Right atrium auricular region (tissue), 2 donors: ENCODE data around the gene AGBL4. TPM values are rescaled to one million over a fixed set of nuclear protein-coding genes. Genes with fewer than 3 reads are reported as not detected.

Experiments
- DNase-seq: peaks from one replicate; pipeline ENCODE4 v3.0.0-alpha.2; 2019; ENCODE audit warnings: low spot score
- H3K27ac ChIP-seq, 2 donors: fragments of 200-600 bp; sonication (generic); 1 replicate in 1 of 2; 2 replicates in 1 of 2; pipeline ENCODE4 v1.5.1; 2016 to 2019
- H3K27me3 ChIP-seq, 2 donors: fragments of 200-600 bp; sonication (generic); one replicate each; pipeline versions ENCODE4 v1.5.1 to v1.6.0; 2017 to 2019
- H3K36me3 ChIP-seq: fragments of 200-600 bp; sonication (generic); one replicate; pipeline ENCODE4 v1.5.1; 2016
- H3K4me1 ChIP-seq, 2 donors: fragments of 200-600 bp; sonication (generic); one replicate each; pipeline versions ENCODE4 v1.5.1 to v1.6.0; 2017 to 2019
- H3K4me3 ChIP-seq, 2 donors: fragments of 200-600 bp; sonication (generic); 1 replicate in 1 of 2; 2 replicates in 1 of 2; pipeline ENCODE4 v1.5.1; 2017 to 2019; ENCODE audit warnings: mild to moderate bottlenecking in 1 of 2, moderate library complexity in 1 of 2
- H3K9me3 ChIP-seq, 2 donors: fragments of 200-600 bp; sonication (generic); one replicate each; pipeline ENCODE4 v1.5.1; 2019
- total RNA-seq, 2 donors: library from RNA; depleted of rRNA; stranded (reverse); fragments of >200 nt; gene quantifications; one replicate each; pipeline ENCODE4 v1.1.0, GENCODE V29; 2016
- TF ChIP-seq, protein P1 (sequence below), 2 donors: fragments of 200-600 bp; sonication (generic); IDR thresholded peaks; one replicate each; pipeline ENCODE4 v1.5.1; 2019; ENCODE audit warnings: antibody characterized with exemption in 2 of 2

The AGBL4 gene
- total RNA-seq, 2 donors from 2014 or later = 0.94 to 1.7 TPM

DNA sequence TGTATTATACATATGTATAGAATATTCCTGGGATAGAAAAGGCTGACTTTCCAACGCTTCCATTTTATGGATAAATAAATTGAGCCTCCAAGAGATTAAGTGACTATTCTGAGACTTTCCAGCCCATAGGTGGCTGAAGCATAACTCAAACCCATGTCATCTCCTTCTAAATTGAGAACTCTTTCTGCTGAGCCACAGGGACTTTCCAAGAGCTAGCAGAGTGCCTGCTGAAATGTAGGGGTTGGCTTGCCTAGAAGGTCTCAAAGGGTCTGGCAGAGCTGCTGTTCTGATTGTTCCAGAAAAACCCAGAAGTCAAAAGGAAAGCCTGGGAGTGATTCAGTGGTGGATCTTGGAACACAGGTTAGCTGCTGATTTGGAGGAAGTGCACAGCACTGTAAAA is 1100.6 kb downstream of the AGBL4 start:
- no peaks in the 10 kb centered on the region for H3K27me3 ChIP-seq
- H3K9me3 ChIP-seq = no peaks in the 10 kb centered on the region
- no peak overlapping the region for H3K4me3 ChIP-seq
- H3K4me1 ChIP-seq = no peaks in the 10 kb centered on the region
- H3K36me3 ChIP-seq = no peaks in the 10 kb centered on the region
- no peak for DNase-seq
- H3K27ac ChIP-seq = no peak overlapping the region
- TF ChIP-seq, protein P1, sequence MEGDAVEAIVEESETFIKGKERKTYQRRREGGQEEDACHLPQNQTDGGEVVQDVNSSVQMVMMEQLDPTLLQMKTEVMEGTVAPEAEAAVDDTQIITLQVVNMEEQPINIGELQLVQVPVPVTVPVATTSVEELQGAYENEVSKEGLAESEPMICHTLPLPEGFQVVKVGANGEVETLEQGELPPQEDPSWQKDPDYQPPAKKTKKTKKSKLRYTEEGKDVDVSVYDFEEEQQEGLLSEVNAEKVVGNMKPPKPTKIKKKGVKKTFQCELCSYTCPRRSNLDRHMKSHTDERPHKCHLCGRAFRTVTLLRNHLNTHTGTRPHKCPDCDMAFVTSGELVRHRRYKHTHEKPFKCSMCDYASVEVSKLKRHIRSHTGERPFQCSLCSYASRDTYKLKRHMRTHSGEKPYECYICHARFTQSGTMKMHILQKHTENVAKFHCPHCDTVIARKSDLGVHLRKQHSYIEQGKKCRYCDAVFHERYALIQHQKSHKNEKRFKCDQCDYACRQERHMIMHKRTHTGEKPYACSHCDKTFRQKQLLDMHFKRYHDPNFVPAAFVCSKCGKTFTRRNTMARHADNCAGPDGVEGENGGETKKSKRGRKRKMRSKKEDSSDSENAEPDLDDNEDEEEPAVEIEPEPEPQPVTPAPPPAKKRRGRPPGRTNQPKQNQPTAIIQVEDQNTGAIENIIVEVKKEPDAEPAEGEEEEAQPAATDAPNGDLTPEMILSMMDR (IDR thresholded peaks at IDR 0.05) = no peak

DNA sequence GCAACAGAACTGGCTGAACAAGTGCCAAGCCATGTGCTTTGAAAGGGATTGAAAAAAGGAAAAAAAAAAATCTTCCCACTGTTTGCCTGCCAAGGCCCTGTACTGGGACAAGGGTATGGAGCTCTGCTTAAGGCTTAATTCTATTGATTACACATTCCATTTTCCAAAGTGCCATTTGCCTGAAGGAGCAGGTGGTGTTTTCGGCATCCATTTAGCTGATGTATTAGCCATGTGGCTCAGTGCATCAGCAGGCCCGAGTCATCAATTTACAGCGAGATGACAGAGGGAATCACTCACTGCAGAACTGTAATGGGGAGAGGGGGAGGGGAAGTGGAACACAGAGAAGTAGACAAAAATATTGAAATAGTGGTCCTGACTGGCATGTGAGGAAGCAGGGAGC is 1102.9 kb downstream of the AGBL4 start:
- H3K36me3 ChIP-seq = no peaks in the 10 kb centered on the region
- no peak overlapping the region for H3K27ac ChIP-seq
- no peaks in the 10 kb centered on the region for H3K4me1 ChIP-seq
- H3K27me3 ChIP-seq = no peaks in the 10 kb centered on the region
- no peak overlapping the region for H3K4me3 ChIP-seq
- DNase-seq = no peak
- H3K9me3 ChIP-seq = no peaks in the 10 kb centered on the region
- TF ChIP-seq, protein P1 (IDR thresholded peaks at IDR 0.05) = no peak

DNA sequence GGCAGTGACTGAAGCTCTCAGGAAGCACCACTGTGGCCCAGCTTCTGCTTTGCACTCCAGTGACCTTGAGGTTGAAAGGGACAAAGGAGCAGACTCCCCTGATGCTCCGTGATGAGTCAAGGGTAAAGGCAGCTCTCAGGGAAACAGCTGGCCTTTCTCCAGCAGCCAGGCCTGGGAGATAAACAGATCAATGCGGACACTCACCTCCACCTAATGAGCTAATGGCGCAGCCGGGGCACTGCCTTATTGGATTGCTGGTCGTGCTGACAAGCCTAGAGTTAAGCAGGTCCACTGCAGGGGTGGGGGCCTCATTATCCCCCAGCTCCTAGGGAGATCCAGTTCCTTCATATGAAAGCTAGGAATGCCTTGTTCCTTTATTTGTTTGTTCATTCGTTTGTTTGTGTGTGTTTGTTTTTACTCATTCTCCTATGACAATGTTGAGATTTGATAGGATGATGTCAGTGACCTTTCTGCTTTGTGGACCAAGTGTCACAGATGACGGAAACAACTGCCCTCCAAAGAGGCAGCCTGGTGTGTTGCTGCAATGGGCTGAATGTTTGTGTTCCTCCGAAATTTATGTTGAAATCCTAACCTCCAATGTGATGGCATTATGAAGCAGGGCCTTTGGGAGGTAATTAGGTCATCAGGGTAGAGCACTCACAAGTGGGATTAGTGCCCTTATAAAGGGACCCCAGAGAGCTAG is 1105.7 kb downstream of the AGBL4 start:
- TF ChIP-seq, protein P1 (IDR thresholded peaks at IDR 0.05) = no peak
- H3K36me3 ChIP-seq = no peaks in the 10 kb centered on the region
- no peak overlapping the region for H3K27ac ChIP-seq

DNA sequence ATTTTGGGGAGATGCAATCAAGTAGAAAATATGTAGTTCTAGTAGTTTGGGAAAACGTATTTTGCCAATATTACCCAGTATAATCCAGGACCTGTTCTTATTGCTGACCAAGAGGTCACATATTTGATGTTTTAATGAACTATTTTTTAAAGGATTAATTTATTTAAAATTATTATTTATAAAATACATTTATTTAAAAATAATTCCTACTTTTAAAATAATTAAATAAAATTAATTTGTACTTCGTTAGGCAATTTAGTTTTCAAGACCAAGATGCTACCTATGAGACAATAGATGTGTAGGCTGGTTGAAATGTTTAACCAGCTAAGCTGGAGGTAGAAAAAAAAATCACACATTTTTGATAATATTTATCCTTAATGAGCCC is 1106.7 kb downstream of the AGBL4 start:
- H3K27me3 ChIP-seq = no peaks in the 10 kb centered on the region
- no peaks in the 10 kb centered on the region for H3K36me3 ChIP-seq
- no peak overlapping the region for H3K27ac ChIP-seq
- no peaks in the 10 kb centered on the region for H3K4me1 ChIP-seq
- no peak overlapping the region for H3K4me3 ChIP-seq
- no peak for DNase-seq
- no peaks in the 10 kb centered on the region for H3K9me3 ChIP-seq
- TF ChIP-seq, protein P1 (IDR thresholded peaks at IDR 0.05) = no peak

More for the DNA sequence above, 1105.7 kb downstream of the AGBL4 start:
- no peak for DNase-seq
- H3K9me3 ChIP-seq = no peaks in the 10 kb centered on the region
- no peaks in the 10 kb centered on the region for H3K27me3 ChIP-seq
- no peaks in the 10 kb centered on the region for H3K4me1 ChIP-seq
- H3K4me3 ChIP-seq = no peak overlapping the region

DNA sequence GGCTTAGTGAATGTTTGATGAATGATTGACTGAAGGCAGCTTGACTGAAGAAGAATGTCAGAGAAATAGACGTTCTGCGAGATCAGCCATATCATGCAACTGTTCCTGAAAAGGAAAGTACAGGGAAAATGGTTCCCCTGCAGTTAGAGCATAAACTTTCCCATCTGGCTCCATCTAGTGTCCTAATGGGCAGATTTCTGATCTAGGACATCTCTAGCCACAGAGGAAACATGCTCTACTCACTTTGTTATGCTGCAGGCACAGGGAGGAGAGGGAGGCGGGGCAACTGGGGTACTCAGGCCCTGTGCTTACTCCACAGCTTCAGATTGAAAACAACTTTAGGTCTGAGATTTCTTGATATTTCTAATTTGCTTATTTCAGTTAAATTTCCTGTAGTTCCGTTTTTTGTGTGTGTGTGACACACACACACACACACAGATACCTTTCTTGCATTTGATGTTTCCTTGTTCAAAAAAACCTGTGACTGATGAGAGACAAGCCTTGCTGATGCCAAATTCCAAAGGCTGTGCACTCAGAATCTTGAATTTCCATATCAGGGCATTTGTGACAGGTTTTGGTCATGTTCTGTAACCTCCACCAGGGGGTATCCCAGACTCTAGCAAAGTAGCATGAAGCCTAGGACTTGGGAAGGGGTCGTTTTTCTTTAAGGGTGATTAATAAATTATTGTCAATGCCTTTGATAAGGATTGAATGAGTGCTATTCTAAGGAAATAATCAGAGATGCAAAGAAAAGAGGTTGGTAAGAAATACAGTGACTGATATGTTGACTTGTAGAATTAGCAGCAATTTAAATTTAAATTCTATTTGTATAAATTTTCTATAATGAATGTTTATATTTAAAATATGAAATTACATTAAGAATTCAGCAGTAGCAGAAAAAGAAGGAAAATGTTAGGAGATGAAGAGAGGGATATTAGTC is 1107.4 kb downstream of the AGBL4 start:
- H3K27ac ChIP-seq = no peak overlapping the region
- no peaks in the 10 kb centered on the region for H3K9me3 ChIP-seq
- DNase-seq = no peak
- H3K4me3 ChIP-seq = no peak overlapping the region
- TF ChIP-seq, protein P1 (IDR thresholded peaks at IDR 0.05) = peak in 1 of 2 donors; percentile 48
- H3K27me3 ChIP-seq = no peaks in the 10 kb centered on the region
- no peaks in the 10 kb centered on the region for H3K4me1 ChIP-seq
- no peaks in the 10 kb centered on the region for H3K36me3 ChIP-seq
